Islet precursor cell (in vitro differentiated cells): ENCODE results near the gene LAMTOR3.
"Not testable (repeated sequence)": the region's sequence is repeated elsewhere in the genome, so short reads cannot be mapped to it uniquely, and the experiment has no call there.

Source experiments
- DNase-seq: peaks from one replicate; pipeline ENCODE4 v3.0.0-alpha.2; 2018

The LAMTOR3 gene

GRCh38 chr4:99861120-99861905 lies 32.9 kb downstream of the LAMTOR3 start:
- no peak for DNase-seq

- DNase-seq: no peak
Observed at GRCh38 chr4:99860521-99860920, 33.7 kb downstream of the LAMTOR3 start.

GRCh38 chr4:99859618-99860017 lies 34.6 kb downstream of the LAMTOR3 start:
- DNase-seq: no peak

GRCh38 chr4:99857307-99857706 lies 36.9 kb downstream of the LAMTOR3 start:
- DNase-seq: no peak

GRCh38 chr4:99856166-99856565 lies 38.1 kb downstream of the LAMTOR3 start:
- no peak for DNase-seq

GRCh38 chr4:99855678-99856077 lies 38.5 kb downstream of the LAMTOR3 start:
- no peak for DNase-seq

- no peak for DNase-seq
Observed at GRCh38 chr4:99853999-99854398, 40.2 kb downstream of the LAMTOR3 start.

- no peak for DNase-seq
Observed at GRCh38 chr4:99853190-99853589, 41.0 kb downstream of the LAMTOR3 start.

- no peak for DNase-seq
Observed at GRCh38 chr4:99852199-99852749, 42.0 kb downstream of the LAMTOR3 start.

GRCh38 chr4:99848591-99849001 lies 45.6 kb downstream of the LAMTOR3 start:
- DNase-seq: no peak

- no peak for DNase-seq
Observed at GRCh38 chr4:99847362-99847976, 46.8 kb downstream of the LAMTOR3 start.

- no peak for DNase-seq
Observed at GRCh38 chr4:99846891-99847290, 47.3 kb downstream of the LAMTOR3 start.

- no peak for DNase-seq
Observed at GRCh38 chr4:99845708-99846469, 48.3 kb downstream of the LAMTOR3 start.

GRCh38 chr4:99845179-99845578 lies 49.0 kb downstream of the LAMTOR3 start:
- DNase-seq: no peak

GRCh38 chr4:99844048-99844447 lies 50.2 kb downstream of the LAMTOR3 start:
- no peak for DNase-seq

GRCh38 chr4:99843413-99843812 lies 50.8 kb downstream of the LAMTOR3 start:
- DNase-seq: no peak

- DNase-seq: no peak
Observed at GRCh38 chr4:99841129-99841528, 53.1 kb downstream of the LAMTOR3 start.

- no peak for DNase-seq
Observed at GRCh38 chr4:99838927-99839326, 55.3 kb downstream of the LAMTOR3 start.

- DNase-seq: no peak
Observed at GRCh38 chr4:99835942-99836341, 58.3 kb downstream of the LAMTOR3 start.

GRCh38 chr4:99834569-99834968 lies 59.7 kb downstream of the LAMTOR3 start:
- DNase-seq: no peak

- no peak for DNase-seq
Observed at GRCh38 chr4:99833756-99834155, 60.5 kb downstream of the LAMTOR3 start.

GRCh38 chr4:99832758-99833157 lies 61.5 kb downstream of the LAMTOR3 start:
- no peak for DNase-seq

GRCh38 chr4:99832321-99832720 lies 61.9 kb downstream of the LAMTOR3 start:
- peak; percentile 76 for DNase-seq

GRCh38 chr4:99830051-99830450 lies 64.2 kb downstream of the LAMTOR3 start:
- DNase-seq: not testable (repeated sequence)
